Esophagus muscularis mucosa (tissue), 3 donors: ENCODE results near the gene KLLN.

Source experiments
- POLR2A ChIP-seq: fragments of 450-650 bp; IDR thresholded peaks from one replicate; pipeline ENCODE4 v1.6.1; 2017; ENCODE audit warnings: antibody characterized with exemption, moderate library complexity, mild to moderate bottlenecking, low read depth
- POLR2AphosphoS5 ChIP-seq, 2 donors: sonication (generic); formaldehyde crosslinking; IDR thresholded peaks; one replicate each; pipeline ENCODE4 v1.6.1; 2017; ENCODE audit warnings: antibody characterized with exemption in 2 of 2
- TF ChIP-seq, protein P1 (sequence below), 3 experiments: fragments of 200-600 bp in 2 of 3; fragments of 450-650 bp in 1 of 3; sonication (generic) in 2 of 3; IDR thresholded peaks; one replicate each; pipeline ENCODE4 v1.5.1; 2017 to 2019; ENCODE audit warnings: antibody characterized with exemption in 3 of 3, mild to moderate bottlenecking in 2 of 3, moderate library complexity in 1 of 3

DNA sequence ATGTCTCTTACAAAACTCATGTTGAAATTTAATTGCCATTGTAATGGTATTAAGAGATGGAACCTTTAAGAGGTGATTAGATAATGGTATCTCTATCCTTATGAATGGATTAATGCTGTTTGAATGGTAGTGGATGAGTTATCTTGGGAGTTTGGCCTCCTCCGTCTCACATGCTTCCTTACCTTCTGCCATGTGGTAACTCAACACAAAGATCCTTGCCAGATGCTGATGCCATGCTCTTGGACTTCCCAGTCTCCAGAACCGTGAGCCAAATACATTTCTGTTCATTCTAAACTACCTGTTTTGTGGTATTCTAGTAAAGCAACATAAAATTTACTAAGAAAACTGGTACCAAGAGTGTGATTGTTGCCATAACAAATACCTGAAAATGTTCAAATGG lies 23.3 kb upstream of the KLLN start:
- TF ChIP-seq POLR2AphosphoS5 (IDR thresholded peaks at IDR 0.05): no peak
- TF ChIP-seq, protein P1, sequence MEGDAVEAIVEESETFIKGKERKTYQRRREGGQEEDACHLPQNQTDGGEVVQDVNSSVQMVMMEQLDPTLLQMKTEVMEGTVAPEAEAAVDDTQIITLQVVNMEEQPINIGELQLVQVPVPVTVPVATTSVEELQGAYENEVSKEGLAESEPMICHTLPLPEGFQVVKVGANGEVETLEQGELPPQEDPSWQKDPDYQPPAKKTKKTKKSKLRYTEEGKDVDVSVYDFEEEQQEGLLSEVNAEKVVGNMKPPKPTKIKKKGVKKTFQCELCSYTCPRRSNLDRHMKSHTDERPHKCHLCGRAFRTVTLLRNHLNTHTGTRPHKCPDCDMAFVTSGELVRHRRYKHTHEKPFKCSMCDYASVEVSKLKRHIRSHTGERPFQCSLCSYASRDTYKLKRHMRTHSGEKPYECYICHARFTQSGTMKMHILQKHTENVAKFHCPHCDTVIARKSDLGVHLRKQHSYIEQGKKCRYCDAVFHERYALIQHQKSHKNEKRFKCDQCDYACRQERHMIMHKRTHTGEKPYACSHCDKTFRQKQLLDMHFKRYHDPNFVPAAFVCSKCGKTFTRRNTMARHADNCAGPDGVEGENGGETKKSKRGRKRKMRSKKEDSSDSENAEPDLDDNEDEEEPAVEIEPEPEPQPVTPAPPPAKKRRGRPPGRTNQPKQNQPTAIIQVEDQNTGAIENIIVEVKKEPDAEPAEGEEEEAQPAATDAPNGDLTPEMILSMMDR (IDR thresholded peaks at IDR 0.05): no peak
- TF ChIP-seq POLR2A: no peak
